Measurements from ENCODE around the gene NLGN1. TPM values are rescaled to one million over a fixed set of nuclear protein-coding genes. Genes with fewer than 3 reads are reported as not detected.

NLGN1 gene
- total RNA-seq, 3 donors from 2014 or later (not counting 1 experiment from before 2014, with no cell fraction given): not detected

GRCh38 chr3:174278094-174278493, 880.5 kb downstream of the NLGN1 start:
- H3K36me3 ChIP-seq (ENCODE audit: control insufficient read depth, insufficient read depth, low read length): no peaks in the 10 kb centered on the region
- H3K4me3 Mint-ChIP-seq: no peak overlapping the region
- no peak for TF ChIP-seq CTCF (IDR thresholded peaks at IDR 0.05)
- no peaks in the 10 kb centered on the region for H3K4me1 ChIP-seq (ENCODE audit: control insufficient read depth, insufficient read depth, low read length)
- H3K27me3 ChIP-seq (ENCODE audit: control insufficient read depth, insufficient read depth, low read length): no peaks in the 10 kb centered on the region
- H3K4me3 ChIP-seq (ENCODE audit: low read length): no peak overlapping the region
- no peak overlapping the region for H3K27ac ChIP-seq (ENCODE audit: low read length)
- H3K9me3 ChIP-seq (ENCODE audit: control insufficient read depth, insufficient read depth, low read length): no peaks in the 10 kb centered on the region
- no peaks in the 10 kb centered on the region for H3K4me1 Mint-ChIP-seq
- no peaks in the 10 kb centered on the region for H3K27me3 Mint-ChIP-seq (ENCODE audit: low read depth in 2 of 2)
- DNase-seq (no peak), ATAC-seq (no peak)
- intact Hi-C loops (cut with micrococcal nuclease): no loop called here
- H3K9me3 Mint-ChIP-seq: peaks cover 7 to 8% of the 10 kb centered on the region in 2 donors
- no peak overlapping the region for H3K27ac Mint-ChIP-seq
- no CpG with 5 or more reads among the region's 1 CpG for WGBS (ENCODE audit: insufficient coverage)
- H3K36me3 Mint-ChIP-seq: no peaks in the 10 kb centered on the region

GRCh38 chr3:174280186-174280585, 882.6 kb downstream of the NLGN1 start:
- Mint-ChIP-seq H3K4me3 (no peak overlapping the region), H3K36me3 (no peaks in the 10 kb centered on the region), H3K4me1 (no peaks in the 10 kb centered on the region), H3K27me3 (ENCODE audit: low read depth in 2 of 2) (no peaks in the 10 kb centered on the region), H3K9me3 (peaks cover 0 to 3% of the 10 kb centered on the region in 2 donors), H3K27ac (no peak overlapping the region)
- Histone ChIP-seq H3K27me3 (ENCODE audit: control insufficient read depth, insufficient read depth, low read length) (no peaks in the 10 kb centered on the region), H3K4me3 (ENCODE audit: low read length) (no peak overlapping the region), H3K36me3 (ENCODE audit: control insufficient read depth, insufficient read depth, low read length) (no peaks in the 10 kb centered on the region), H3K27ac (ENCODE audit: low read length) (no peak overlapping the region), H3K4me1 (ENCODE audit: control insufficient read depth, insufficient read depth, low read length) (no peaks in the 10 kb centered on the region), H3K9me3 (ENCODE audit: control insufficient read depth, insufficient read depth, low read length) (no peaks in the 10 kb centered on the region)
- TF ChIP-seq CTCF (IDR thresholded peaks at IDR 0.05): no peak
- intact Hi-C loops (cut with micrococcal nuclease): no loop called here
- 83% methylated on average over 2 of the region's 3 CpGs for WGBS (ENCODE audit: insufficient coverage)
- ATAC-seq (no peak), DNase-seq (no peak)

- H3K27me3 Mint-ChIP-seq (ENCODE audit: low read depth in 2 of 2): no peaks in the 10 kb centered on the region
- H3K4me1 Mint-ChIP-seq: no peaks in the 10 kb centered on the region
- Histone ChIP-seq H3K36me3 (ENCODE audit: control insufficient read depth, insufficient read depth, low read length) (no peaks in the 10 kb centered on the region), H3K27ac (ENCODE audit: low read length) (no peak overlapping the region), H3K9me3 (ENCODE audit: control insufficient read depth, insufficient read depth, low read length) (no peaks in the 10 kb centered on the region), H3K27me3 (ENCODE audit: control insufficient read depth, insufficient read depth, low read length) (no peaks in the 10 kb centered on the region), H3K4me3 (ENCODE audit: low read length) (no peak overlapping the region), H3K4me1 (ENCODE audit: control insufficient read depth, insufficient read depth, low read length) (no peaks in the 10 kb centered on the region)
- peaks cover 7 to 12% of the 10 kb centered on the region in 2 donors for H3K9me3 Mint-ChIP-seq
- no peak overlapping the region for H3K27ac Mint-ChIP-seq
- H3K36me3 Mint-ChIP-seq: no peaks in the 10 kb centered on the region
- 64% methylated on average over 3 of the region's 3 CpGs for WGBS (ENCODE audit: insufficient coverage)
- TF ChIP-seq CTCF (IDR thresholded peaks at IDR 0.05): no peak
- no peak for ATAC-seq
- intact Hi-C loops (cut with micrococcal nuclease): no loop called here
- DNase-seq: no peak
- H3K4me3 Mint-ChIP-seq: no peak overlapping the region
Measured at GRCh38 chr3:174285242-174285864, 887.8 kb downstream of the NLGN1 start.

GRCh38 chr3:174287705-174288104, 890.2 kb downstream of the NLGN1 start:
- no peak overlapping the region for H3K4me3 Mint-ChIP-seq
- 77% methylated on average over 1 of the region's 1 CpG for WGBS (ENCODE audit: insufficient coverage)
- no peaks in the 10 kb centered on the region for H3K36me3 Mint-ChIP-seq
- H3K27me3 ChIP-seq (ENCODE audit: control insufficient read depth, insufficient read depth, low read length): no peaks in the 10 kb centered on the region
- intact Hi-C loops (cut with micrococcal nuclease): no loop called here
- no peaks in the 10 kb centered on the region for H3K4me1 Mint-ChIP-seq
- no peak overlapping the region for H3K4me3 ChIP-seq (ENCODE audit: low read length)
- no peak for TF ChIP-seq CTCF (IDR thresholded peaks at IDR 0.05)
- H3K27ac Mint-ChIP-seq: no peak overlapping the region
- H3K36me3 ChIP-seq (ENCODE audit: control insufficient read depth, insufficient read depth, low read length): no peaks in the 10 kb centered on the region
- no peak for ATAC-seq
- no peak overlapping the region for H3K27ac ChIP-seq (ENCODE audit: low read length)
- H3K27me3 Mint-ChIP-seq (ENCODE audit: low read depth in 2 of 2): no peaks in the 10 kb centered on the region
- no peaks in the 10 kb centered on the region for H3K4me1 ChIP-seq (ENCODE audit: control insufficient read depth, insufficient read depth, low read length)
- peaks cover 9 to 15% of the 10 kb centered on the region in 2 donors for H3K9me3 Mint-ChIP-seq
- DNase-seq: no peak
- no peaks in the 10 kb centered on the region for H3K9me3 ChIP-seq (ENCODE audit: control insufficient read depth, insufficient read depth, low read length)
